NCI-H526 treated with DMSO at 0.1 percent for 48 hours (cell line): ENCODE data around the gene SYT9.
"Not testable (repeated sequence)": the region's sequence is repeated elsewhere in the genome, so short reads cannot be mapped to it uniquely, and the experiment has no call there.

Experiments
- DNase-seq: peaks from one replicate; lab custom pipeline; 2025; lab: John Stamatoyannopoulos, UW

The SYT9 gene

GRCh38 chr11:7275133-7275532, 23.4 kb downstream of the SYT9 start:
- DNase-seq = no peak

GRCh38 chr11:7278314-7278917, 26.7 kb downstream of the SYT9 start:
- no peak for DNase-seq

- no peak for DNase-seq
These were observed 28.0 kb downstream of the SYT9 start for GRCh38 chr11:7279676-7280075.

GRCh38 chr11:7281079-7281478, 29.4 kb downstream of the SYT9 start:
- DNase-seq = no peak

- DNase-seq = no peak
These were observed 30.1 kb downstream of the SYT9 start for GRCh38 chr11:7281809-7282208.

- DNase-seq = no peak
These were observed 34.5 kb downstream of the SYT9 start for GRCh38 chr11:7286178-7286577.

GRCh38 chr11:7291100-7291829, 39.6 kb downstream of the SYT9 start:
- DNase-seq = no peak

GRCh38 chr11:7292922-7293321, 41.2 kb downstream of the SYT9 start:
- DNase-seq = no peak

GRCh38 chr11:7299393-7299792, 47.7 kb downstream of the SYT9 start:
- no peak for DNase-seq

GRCh38 chr11:7300281-7300680, 48.6 kb downstream of the SYT9 start:
- no peak for DNase-seq

- DNase-seq = no peak
These were observed 51.4 kb downstream of the SYT9 start for GRCh38 chr11:7303146-7303545.

GRCh38 chr11:7306900-7307299, 55.2 kb downstream of the SYT9 start:
- DNase-seq = no peak

- no peak for DNase-seq
These were observed 56.1 kb downstream of the SYT9 start for GRCh38 chr11:7307836-7308235.

GRCh38 chr11:7311903-7312302, 60.2 kb downstream of the SYT9 start:
- no peak for DNase-seq

- DNase-seq = no peak
These were observed 63.3 kb downstream of the SYT9 start for GRCh38 chr11:7314811-7315604.

GRCh38 chr11:7319501-7319900, 67.8 kb downstream of the SYT9 start:
- DNase-seq = no peak

- no peak for DNase-seq
These were observed 68.6 kb downstream of the SYT9 start for GRCh38 chr11:7320306-7320705.

GRCh38 chr11:7321473-7322450, 70.1 kb downstream of the SYT9 start:
- no peak for DNase-seq

GRCh38 chr11:7332451-7332850, 80.7 kb downstream of the SYT9 start:
- DNase-seq = no peak

- DNase-seq = no peak
These were observed 81.3 kb downstream of the SYT9 start for GRCh38 chr11:7332962-7333361.

- not testable (repeated sequence) for DNase-seq
These were observed 83.7 kb downstream of the SYT9 start for GRCh38 chr11:7335442-7335841.

GRCh38 chr11:7341551-7341950, 89.8 kb downstream of the SYT9 start:
- DNase-seq = no peak
